H1 (cell line): ENCODE data around the gene STX10. TPM values are rescaled to one million over a fixed set of nuclear protein-coding genes. Genes with fewer than 3 reads are reported as not detected.

Source experiments
- POLR2A ChIP-seq, 2 experiments: IDR thresholded peaks; 1 replicate in 1 of 2; 2 replicates in 1 of 2; pipeline ENCODE4 v1.6.1; 2011; ENCODE audit warnings: low read depth in 2 of 2, low read length in 2 of 2, mild to moderate bottlenecking in 2 of 2; ENCODE audit errors: control extremely low read depth in 1 of 2
- RNF2 ChIP-seq: fragments of 200-900, 300-1000 bp; sonication (generic); IDR thresholded peaks from 2 replicates; pipeline ENCODE4 v1.7.1; 2016; ENCODE audit warnings: borderline replicate concordance, low read depth, mild to moderate bottlenecking, antibody characterized with exemption, low read length; ENCODE audit not compliant: poor library complexity, severe bottlenecking; ENCODE audit errors: missing control alignments
- polyA plus RNA-seq, 7 experiments: library from polyadenylated mRNA; depleted of rRNA in 3 of 7; stranded (reverse) in 5 of 7; unstranded in 2 of 7; fragments of >200 nt in 5 of 7; fragments of 200-250 nt in 2 of 7; gene quantifications; 1 replicate in 5 of 7; 2 replicates in 1 of 7; 4 replicates in 1 of 7; pipeline versions ENCODE4 v1.2.1 to v1.2.3, GENCODE V29; 2011 to 2013; ENCODE audit warnings: missing spikeins in 2 of 7, mixed read lengths in 2 of 7
- total RNA-seq: library from RNA; stranded (reverse); fragmentation: NEBNext Ultra II Directional; extraction: Animal tissue kit (Norgen Biotek cat#: 25700); gene quantifications from 2 replicates; pipeline ENCODE4 v1.2.1, GENCODE V29; 2021
- TF ChIP-seq, protein P1 (sequence below): fragments of 300-600 bp; sonication (generic); IDR thresholded peaks from 2 replicates; pipeline ENCODE4 v1.7.1; 2012; ENCODE audit warnings: low read length, moderate library complexity, mild to moderate bottlenecking, inconsistent platforms; ENCODE audit not compliant: insufficient replicate concordance
- TF ChIP-seq, protein P2 (sequence below): IDR thresholded peaks from 2 replicates; pipeline ENCODE4 v1.6.1; 2012; ENCODE audit warnings: inconsistent platforms
- TF ChIP-seq, protein P3 (sequence below): IDR thresholded peaks from 2 replicates; pipeline ENCODE4 v1.6.1; 2011; ENCODE audit warnings: low read length, improper control_type of control experiment

STX10 gene
- total and polyA plus RNA-seq, 2 of the 8 experiments (the other 6 are each of a cell fraction or from before 2014, with no cell fraction given) = 53.0 to 80.1 TPM

DNA sequence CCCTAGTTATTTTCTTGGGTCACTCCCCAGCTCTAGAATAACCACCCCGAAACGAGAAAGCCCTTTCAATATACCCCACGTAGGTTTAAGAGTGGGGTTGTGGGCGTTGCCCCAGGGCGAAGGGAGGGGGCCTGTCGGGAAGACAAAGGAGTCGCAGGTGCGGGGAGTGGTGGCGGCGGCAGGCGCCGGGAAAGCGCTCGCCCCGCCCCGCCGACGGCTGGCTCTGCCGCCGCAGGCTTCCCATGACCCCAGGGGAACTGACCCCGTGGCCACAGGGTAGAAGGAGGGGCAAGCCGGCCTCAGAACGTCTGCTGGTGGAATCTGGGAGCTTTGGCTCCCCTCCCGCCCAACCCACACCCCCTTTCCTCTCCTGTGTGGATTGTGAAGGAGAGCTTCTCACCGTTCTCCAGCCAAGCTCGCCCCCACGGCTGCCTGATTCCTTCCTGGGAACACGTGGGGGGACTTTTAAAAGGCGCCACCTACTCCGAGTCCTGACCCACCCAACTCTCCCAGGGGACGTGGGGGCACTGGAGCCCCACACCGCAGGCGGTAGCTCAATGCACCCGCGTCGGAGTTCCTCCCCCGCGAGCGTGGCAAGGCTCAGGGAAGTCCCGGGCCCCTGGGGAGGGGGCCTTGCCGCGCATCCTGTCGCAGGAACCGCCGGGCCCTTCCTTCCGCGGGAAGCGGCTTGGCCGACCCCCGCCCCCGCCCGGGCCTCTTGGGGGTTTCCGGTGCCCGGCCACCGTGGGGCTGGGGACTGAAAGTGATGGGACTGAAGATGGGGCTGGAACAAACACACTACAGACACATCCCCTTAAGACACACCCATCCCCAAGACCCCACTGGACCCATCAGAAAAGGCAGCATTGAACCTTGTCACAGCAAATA, 5.5 kb upstream of the STX10 start (continued):
- TF ChIP-seq, protein P1, sequence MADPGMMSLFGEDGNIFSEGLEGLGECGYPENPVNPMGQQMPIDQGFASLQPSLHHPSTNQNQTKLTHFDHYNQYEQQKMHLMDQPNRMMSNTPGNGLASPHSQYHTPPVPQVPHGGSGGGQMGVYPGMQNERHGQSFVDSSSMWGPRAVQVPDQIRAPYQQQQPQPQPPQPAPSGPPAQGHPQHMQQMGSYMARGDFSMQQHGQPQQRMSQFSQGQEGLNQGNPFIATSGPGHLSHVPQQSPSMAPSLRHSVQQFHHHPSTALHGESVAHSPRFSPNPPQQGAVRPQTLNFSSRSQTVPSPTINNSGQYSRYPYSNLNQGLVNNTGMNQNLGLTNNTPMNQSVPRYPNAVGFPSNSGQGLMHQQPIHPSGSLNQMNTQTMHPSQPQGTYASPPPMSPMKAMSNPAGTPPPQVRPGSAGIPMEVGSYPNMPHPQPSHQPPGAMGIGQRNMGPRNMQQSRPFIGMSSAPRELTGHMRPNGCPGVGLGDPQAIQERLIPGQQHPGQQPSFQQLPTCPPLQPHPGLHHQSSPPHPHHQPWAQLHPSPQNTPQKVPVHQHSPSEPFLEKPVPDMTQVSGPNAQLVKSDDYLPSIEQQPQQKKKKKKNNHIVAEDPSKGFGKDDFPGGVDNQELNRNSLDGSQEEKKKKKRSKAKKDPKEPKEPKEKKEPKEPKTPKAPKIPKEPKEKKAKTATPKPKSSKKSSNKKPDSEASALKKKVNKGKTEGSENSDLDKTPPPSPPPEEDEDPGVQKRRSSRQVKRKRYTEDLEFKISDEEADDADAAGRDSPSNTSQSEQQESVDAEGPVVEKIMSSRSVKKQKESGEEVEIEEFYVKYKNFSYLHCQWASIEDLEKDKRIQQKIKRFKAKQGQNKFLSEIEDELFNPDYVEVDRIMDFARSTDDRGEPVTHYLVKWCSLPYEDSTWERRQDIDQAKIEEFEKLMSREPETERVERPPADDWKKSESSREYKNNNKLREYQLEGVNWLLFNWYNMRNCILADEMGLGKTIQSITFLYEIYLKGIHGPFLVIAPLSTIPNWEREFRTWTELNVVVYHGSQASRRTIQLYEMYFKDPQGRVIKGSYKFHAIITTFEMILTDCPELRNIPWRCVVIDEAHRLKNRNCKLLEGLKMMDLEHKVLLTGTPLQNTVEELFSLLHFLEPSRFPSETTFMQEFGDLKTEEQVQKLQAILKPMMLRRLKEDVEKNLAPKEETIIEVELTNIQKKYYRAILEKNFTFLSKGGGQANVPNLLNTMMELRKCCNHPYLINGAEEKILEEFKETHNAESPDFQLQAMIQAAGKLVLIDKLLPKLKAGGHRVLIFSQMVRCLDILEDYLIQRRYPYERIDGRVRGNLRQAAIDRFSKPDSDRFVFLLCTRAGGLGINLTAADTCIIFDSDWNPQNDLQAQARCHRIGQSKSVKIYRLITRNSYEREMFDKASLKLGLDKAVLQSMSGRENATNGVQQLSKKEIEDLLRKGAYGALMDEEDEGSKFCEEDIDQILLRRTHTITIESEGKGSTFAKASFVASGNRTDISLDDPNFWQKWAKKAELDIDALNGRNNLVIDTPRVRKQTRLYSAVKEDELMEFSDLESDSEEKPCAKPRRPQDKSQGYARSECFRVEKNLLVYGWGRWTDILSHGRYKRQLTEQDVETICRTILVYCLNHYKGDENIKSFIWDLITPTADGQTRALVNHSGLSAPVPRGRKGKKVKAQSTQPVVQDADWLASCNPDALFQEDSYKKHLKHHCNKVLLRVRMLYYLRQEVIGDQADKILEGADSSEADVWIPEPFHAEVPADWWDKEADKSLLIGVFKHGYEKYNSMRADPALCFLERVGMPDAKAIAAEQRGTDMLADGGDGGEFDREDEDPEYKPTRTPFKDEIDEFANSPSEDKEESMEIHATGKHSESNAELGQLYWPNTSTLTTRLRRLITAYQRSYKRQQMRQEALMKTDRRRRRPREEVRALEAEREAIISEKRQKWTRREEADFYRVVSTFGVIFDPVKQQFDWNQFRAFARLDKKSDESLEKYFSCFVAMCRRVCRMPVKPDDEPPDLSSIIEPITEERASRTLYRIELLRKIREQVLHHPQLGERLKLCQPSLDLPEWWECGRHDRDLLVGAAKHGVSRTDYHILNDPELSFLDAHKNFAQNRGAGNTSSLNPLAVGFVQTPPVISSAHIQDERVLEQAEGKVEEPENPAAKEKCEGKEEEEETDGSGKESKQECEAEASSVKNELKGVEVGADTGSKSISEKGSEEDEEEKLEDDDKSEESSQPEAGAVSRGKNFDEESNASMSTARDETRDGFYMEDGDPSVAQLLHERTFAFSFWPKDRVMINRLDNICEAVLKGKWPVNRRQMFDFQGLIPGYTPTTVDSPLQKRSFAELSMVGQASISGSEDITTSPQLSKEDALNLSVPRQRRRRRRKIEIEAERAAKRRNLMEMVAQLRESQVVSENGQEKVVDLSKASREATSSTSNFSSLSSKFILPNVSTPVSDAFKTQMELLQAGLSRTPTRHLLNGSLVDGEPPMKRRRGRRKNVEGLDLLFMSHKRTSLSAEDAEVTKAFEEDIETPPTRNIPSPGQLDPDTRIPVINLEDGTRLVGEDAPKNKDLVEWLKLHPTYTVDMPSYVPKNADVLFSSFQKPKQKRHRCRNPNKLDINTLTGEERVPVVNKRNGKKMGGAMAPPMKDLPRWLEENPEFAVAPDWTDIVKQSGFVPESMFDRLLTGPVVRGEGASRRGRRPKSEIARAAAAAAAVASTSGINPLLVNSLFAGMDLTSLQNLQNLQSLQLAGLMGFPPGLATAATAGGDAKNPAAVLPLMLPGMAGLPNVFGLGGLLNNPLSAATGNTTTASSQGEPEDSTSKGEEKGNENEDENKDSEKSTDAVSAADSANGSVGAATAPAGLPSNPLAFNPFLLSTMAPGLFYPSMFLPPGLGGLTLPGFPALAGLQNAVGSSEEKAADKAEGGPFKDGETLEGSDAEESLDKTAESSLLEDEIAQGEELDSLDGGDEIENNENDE = peak; percentile 79
- TF ChIP-seq, protein P2, sequence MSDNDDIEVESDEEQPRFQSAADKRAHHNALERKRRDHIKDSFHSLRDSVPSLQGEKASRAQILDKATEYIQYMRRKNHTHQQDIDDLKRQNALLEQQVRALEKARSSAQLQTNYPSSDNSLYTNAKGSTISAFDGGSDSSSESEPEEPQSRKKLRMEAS = 0 out of 2 replicates have a peak, but pooled peaks have one; percentile 16
- TF ChIP-seq, protein P3, sequence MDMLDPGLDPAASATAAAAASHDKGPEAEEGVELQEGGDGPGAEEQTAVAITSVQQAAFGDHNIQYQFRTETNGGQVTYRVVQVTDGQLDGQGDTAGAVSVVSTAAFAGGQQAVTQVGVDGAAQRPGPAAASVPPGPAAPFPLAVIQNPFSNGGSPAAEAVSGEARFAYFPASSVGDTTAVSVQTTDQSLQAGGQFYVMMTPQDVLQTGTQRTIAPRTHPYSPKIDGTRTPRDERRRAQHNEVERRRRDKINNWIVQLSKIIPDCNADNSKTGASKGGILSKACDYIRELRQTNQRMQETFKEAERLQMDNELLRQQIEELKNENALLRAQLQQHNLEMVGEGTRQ = peak; percentile 52
- TF ChIP-seq POLR2A (IDR thresholded peaks at IDR 0.05; ENCODE audit: control extremely low read depth in 1 of 2, low read depth in 2 of 2, low read length in 2 of 2) = peak; percentile 12 to 63
- TF ChIP-seq RNF2 = no peak
- TF ChIP-seq, all 59 proteins: peak for 13
